WTC11 (cell line): ENCODE measurements around the gene PGAP6. TPM values are rescaled to one million over a fixed set of nuclear protein-coding genes. Genes with fewer than 3 reads are reported as not detected.
"Not testable (repeated sequence)": the region's sequence is repeated elsewhere in the genome, so short reads cannot be mapped to it uniquely, and the experiment has no call there.

Experiments
- ATAC-seq: fragments of 200-7000 bp; cut with Tn5 transposase; 2 replicates; pipeline ENCODE4 v1.10.0; 2021; ENCODE audit warnings: mild to moderate bottlenecking, moderate library complexity
- CTCF ChIA-PET: fragments of 300-600 bp; sonication (Branson Sonifier 250); formaldehyde crosslinking; loops from one replicate; lab custom pipeline; 2021; ENCODE audit warnings: antibody characterized with exemption; lab: Charles Lee
- POLR2A ChIA-PET: fragments of 350-600 bp; sonication (Branson Sonifier 250); formaldehyde crosslinking; loops from one replicate; lab custom pipeline; 2021; ENCODE audit warnings: antibody characterized with exemption; lab: Charles Lee
- DNase-seq: peaks from one replicate; pipeline ENCODE4 v3.0.0; 2021; ENCODE audit warnings: low spot score
- H3K27ac Mint-ChIP-seq: 2 replicates; pipeline ENCODE4 v1.8.0; 2021; ENCODE audit warnings: mixed read lengths
- H3K27me3 Mint-ChIP-seq: 2 replicates; pipeline ENCODE4 v1.8.0; 2021; ENCODE audit warnings: low read depth, mild to moderate bottlenecking, moderate library complexity, mixed read lengths
- H3K36me3 Mint-ChIP-seq: 2 replicates; pipeline ENCODE4 v1.8.0; 2021; ENCODE audit warnings: mixed read lengths
- H3K4me1 Mint-ChIP-seq: 2 replicates; pipeline ENCODE4 v1.8.0; 2022; ENCODE audit warnings: mixed read lengths
- H3K4me3 Mint-ChIP-seq: 2 replicates; pipeline ENCODE4 v1.8.0; 2021; ENCODE audit warnings: mild to moderate bottlenecking, moderate library complexity, mixed read lengths
- H3K9me3 Mint-ChIP-seq: 2 replicates; pipeline ENCODE4 v1.8.0; 2021; ENCODE audit warnings: mixed read lengths
- EMX1 ChIP-seq: fragments of 250-450 bp; sonication (Bioruptor Pico); IDR thresholded peaks from 2 replicates; pipeline ENCODE4 v1.8.0; 2021; ENCODE audit warnings: mild to moderate bottlenecking
- ESRRA ChIP-seq: sonication (generic); formaldehyde crosslinking; IDR thresholded peaks from 2 replicates; pipeline ENCODE4 v1.8.1; 2022; ENCODE audit warnings: mild to moderate bottlenecking, missing genetic modification reagents, borderline replicate concordance
- FOXP1 ChIP-seq: sonication (generic); formaldehyde crosslinking; IDR thresholded peaks from 2 replicates; pipeline ENCODE4 v1.8.0; 2022; ENCODE audit warnings: missing genetic modification reagents, mild to moderate bottlenecking, moderate library complexity, borderline replicate concordance
- HMGA2 ChIP-seq: fragments of 250-450 bp; sonication (Bioruptor Pico); IDR thresholded peaks from 2 replicates; pipeline ENCODE4 v1.4.0; 2021; ENCODE audit warnings: mild to moderate bottlenecking, moderate library complexity
- IRF2 ChIP-seq: sonication (generic); formaldehyde crosslinking; IDR thresholded peaks from 2 replicates; pipeline ENCODE4 v1.8.0; 2022; ENCODE audit warnings: low read depth, missing genetic modification reagents, borderline replicate concordance
- JAZF1 ChIP-seq: fragments of 250-450 bp; sonication (Bioruptor Pico); IDR thresholded peaks from 2 replicates; pipeline ENCODE4 v1.9.0; 2021; ENCODE audit warnings: moderate library complexity, mild to moderate bottlenecking, inconsistent platforms
- KAT7 ChIP-seq: sonication (generic); formaldehyde crosslinking; IDR thresholded peaks from 2 replicates; pipeline ENCODE4 v1.8.1; 2023; ENCODE audit warnings: missing genetic modification reagents, mild to moderate bottlenecking, borderline replicate concordance
- NFATC4 ChIP-seq: fragments of 250-450 bp; sonication (Bioruptor Pico); IDR thresholded peaks from 2 replicates; pipeline ENCODE4 v1.9.0; 2021; ENCODE audit warnings: mild to moderate bottlenecking
- PRRX2 ChIP-seq: fragments of 250-450 bp; sonication (Bioruptor Pico); IDR thresholded peaks from 2 replicates; pipeline ENCODE4 v1.8.0; 2021; ENCODE audit warnings: mild to moderate bottlenecking
- SMAD3 ChIP-seq: sonication (generic); formaldehyde crosslinking; IDR thresholded peaks from 2 replicates; pipeline ENCODE4 v1.8.0; 2022; ENCODE audit warnings: missing genetic modification reagents, mild to moderate bottlenecking, borderline replicate concordance
- SP1 ChIP-seq: sonication (generic); formaldehyde crosslinking; conservative IDR thresholded peaks from 2 replicates; pipeline ENCODE4 v1.8.1; 2022; ENCODE audit warnings: missing genetic modification reagents
- TEAD1 ChIP-seq: sonication (generic); formaldehyde crosslinking; IDR thresholded peaks from 2 replicates; pipeline ENCODE4 v1.8.0; 2022; ENCODE audit warnings: mild to moderate bottlenecking, missing genetic modification reagents
- TP53 ChIP-seq: sonication (generic); formaldehyde crosslinking; IDR thresholded peaks from 2 replicates; pipeline ENCODE4 v1.8.1; 2023; ENCODE audit warnings: mild to moderate bottlenecking, missing genetic modification reagents
- ZNF121 ChIP-seq: sonication (generic); formaldehyde crosslinking; IDR thresholded peaks from 2 replicates; pipeline ENCODE4 v1.8.0; 2023; ENCODE audit warnings: missing genetic modification reagents
- ZNF219 ChIP-seq: sonication (generic); formaldehyde crosslinking; IDR thresholded peaks from 2 replicates; pipeline ENCODE4 v1.8.0; 2023; ENCODE audit warnings: missing genetic modification reagents, mild to moderate bottlenecking, borderline replicate concordance
- ZNF263 ChIP-seq: sonication (generic); formaldehyde crosslinking; IDR thresholded peaks from 2 replicates; pipeline ENCODE4 v1.8.1; 2022; ENCODE audit warnings: low read depth, mild to moderate bottlenecking, moderate library complexity, missing genetic modification reagents
- ZNF317 ChIP-seq: sonication (generic); formaldehyde crosslinking; IDR thresholded peaks from 2 replicates; pipeline ENCODE4 v1.8.1; 2023; ENCODE audit warnings: low read depth, mild to moderate bottlenecking, moderate library complexity, missing genetic modification reagents, borderline replicate concordance
- total RNA-seq: library from RNA; stranded (reverse); gene quantifications from 3 replicates; pipeline ENCODE4 v1.2.3, GENCODE V29; 2021
- TF ChIP-seq, protein P1 (sequence below): sonication (generic); formaldehyde crosslinking; conservative IDR thresholded peaks from 2 replicates; pipeline ENCODE4 v1.8.1; 2023; ENCODE audit warnings: mild to moderate bottlenecking, low read depth, missing genetic modification reagents, moderate library complexity
- TF ChIP-seq, protein P2 (sequence below): sonication (generic); formaldehyde crosslinking; IDR thresholded peaks from 2 replicates; pipeline ENCODE4 v1.8.0; 2022; ENCODE audit warnings: mild to moderate bottlenecking, missing genetic modification reagents
- TF ChIP-seq, protein P3 (sequence below): sonication (generic); formaldehyde crosslinking; conservative IDR thresholded peaks from 2 replicates; pipeline ENCODE4 v1.8.1; 2022; ENCODE audit warnings: mild to moderate bottlenecking, missing genetic modification reagents
- TF ChIP-seq, protein P4 (sequence below): fragments of 250-450 bp; sonication (Bioruptor Pico); IDR thresholded peaks from 2 replicates; pipeline ENCODE4 v1.9.0; 2021; ENCODE audit warnings: mild to moderate bottlenecking
- TF ChIP-seq, protein P5 (sequence below): sonication (generic); formaldehyde crosslinking; IDR thresholded peaks from 2 replicates; pipeline ENCODE4 v1.8.1; 2023; ENCODE audit warnings: mild to moderate bottlenecking, moderate library complexity, missing genetic modification reagents
- TF ChIP-seq, protein P6 (sequence below): sonication (generic); formaldehyde crosslinking; IDR thresholded peaks from 2 replicates; pipeline ENCODE4 v1.8.1; 2022; ENCODE audit warnings: low read depth, missing genetic modification reagents, borderline replicate concordance

Gene PGAP6
- total RNA-seq, 1 experiment from 2014 or later, result 108 TPM

DNA sequence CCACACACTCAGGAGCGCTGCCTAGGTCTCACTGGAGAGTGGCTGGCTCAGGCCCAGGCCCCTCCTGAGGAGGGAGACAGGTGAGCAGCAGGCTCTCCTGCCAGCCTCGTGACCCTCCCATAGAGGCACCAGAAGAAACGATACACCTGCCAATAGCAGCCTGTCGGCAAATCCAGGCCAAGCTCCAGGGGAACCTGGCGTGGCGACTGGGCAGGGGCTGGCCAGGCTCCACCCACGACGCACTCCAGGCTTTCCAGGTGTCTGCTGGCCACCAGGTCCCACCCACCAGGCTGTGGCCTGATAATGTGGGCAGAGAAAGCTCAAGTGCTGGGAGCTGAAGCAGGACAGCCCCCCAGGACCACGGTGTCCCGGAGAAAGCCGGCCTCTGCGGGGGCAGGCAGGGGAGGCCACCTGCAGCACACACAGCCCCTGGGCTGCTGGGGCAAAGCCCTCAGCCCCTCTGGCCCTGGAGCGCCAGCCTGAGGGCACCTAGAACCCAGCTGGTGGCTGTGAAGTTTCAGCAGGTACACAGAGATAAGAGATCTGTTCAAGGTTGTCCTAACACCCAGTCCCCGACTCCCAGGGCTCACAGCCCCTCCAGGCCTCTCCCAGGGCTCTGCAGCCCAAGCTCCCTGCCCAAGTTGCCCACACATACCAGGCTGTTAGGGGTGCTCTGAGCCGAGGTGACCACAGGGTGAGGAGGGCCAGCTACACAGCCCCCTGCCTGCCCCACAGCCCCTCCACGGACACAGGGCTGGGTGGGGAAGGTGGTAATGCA is 2.4 kb downstream of the PGAP6 start (continued):
- no peak for TF ChIP-seq ZNF219 (CRISPR knock-in tag)
- no peak for TF ChIP-seq IRF2 (CRISPR knock-in tag)
- TF ChIP-seq ESRRA (CRISPR knock-in tag), result no peak
- TF ChIP-seq, protein P1, sequence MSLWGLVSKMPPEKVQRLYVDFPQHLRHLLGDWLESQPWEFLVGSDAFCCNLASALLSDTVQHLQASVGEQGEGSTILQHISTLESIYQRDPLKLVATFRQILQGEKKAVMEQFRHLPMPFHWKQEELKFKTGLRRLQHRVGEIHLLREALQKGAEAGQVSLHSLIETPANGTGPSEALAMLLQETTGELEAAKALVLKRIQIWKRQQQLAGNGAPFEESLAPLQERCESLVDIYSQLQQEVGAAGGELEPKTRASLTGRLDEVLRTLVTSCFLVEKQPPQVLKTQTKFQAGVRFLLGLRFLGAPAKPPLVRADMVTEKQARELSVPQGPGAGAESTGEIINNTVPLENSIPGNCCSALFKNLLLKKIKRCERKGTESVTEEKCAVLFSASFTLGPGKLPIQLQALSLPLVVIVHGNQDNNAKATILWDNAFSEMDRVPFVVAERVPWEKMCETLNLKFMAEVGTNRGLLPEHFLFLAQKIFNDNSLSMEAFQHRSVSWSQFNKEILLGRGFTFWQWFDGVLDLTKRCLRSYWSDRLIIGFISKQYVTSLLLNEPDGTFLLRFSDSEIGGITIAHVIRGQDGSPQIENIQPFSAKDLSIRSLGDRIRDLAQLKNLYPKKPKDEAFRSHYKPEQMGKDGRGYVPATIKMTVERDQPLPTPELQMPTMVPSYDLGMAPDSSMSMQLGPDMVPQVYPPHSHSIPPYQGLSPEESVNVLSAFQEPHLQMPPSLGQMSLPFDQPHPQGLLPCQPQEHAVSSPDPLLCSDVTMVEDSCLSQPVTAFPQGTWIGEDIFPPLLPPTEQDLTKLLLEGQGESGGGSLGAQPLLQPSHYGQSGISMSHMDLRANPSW, result no peak
- TF ChIP-seq HMGA2, result no peak
- no peak for TF ChIP-seq JAZF1 (CRISPR knock-in tag)
- TF ChIP-seq, protein P2, sequence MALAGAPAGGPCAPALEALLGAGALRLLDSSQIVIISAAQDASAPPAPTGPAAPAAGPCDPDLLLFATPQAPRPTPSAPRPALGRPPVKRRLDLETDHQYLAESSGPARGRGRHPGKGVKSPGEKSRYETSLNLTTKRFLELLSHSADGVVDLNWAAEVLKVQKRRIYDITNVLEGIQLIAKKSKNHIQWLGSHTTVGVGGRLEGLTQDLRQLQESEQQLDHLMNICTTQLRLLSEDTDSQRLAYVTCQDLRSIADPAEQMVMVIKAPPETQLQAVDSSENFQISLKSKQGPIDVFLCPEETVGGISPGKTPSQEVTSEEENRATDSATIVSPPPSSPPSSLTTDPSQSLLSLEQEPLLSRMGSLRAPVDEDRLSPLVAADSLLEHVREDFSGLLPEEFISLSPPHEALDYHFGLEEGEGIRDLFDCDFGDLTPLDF (CRISPR knock-in tag), result no peak
- TF ChIP-seq EMX1 (CRISPR knock-in tag), result no peak
- TF ChIP-seq, protein P3, sequence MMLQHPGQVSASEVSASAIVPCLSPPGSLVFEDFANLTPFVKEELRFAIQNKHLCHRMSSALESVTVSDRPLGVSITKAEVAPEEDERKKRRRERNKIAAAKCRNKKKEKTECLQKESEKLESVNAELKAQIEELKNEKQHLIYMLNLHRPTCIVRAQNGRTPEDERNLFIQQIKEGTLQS (CRISPR knock-in tag), result no peak
- TF ChIP-seq KAT7, result no peak
- TF ChIP-seq, protein P4, sequence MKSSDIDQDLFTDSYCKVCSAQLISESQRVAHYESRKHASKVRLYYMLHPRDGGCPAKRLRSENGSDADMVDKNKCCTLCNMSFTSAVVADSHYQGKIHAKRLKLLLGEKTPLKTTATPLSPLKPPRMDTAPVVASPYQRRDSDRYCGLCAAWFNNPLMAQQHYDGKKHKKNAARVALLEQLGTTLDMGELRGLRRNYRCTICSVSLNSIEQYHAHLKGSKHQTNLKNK (CRISPR knock-in tag), result no peak
- no peak for TF ChIP-seq ZNF317
- no peak for TF ChIP-seq PRRX2 (CRISPR knock-in tag)
- TF ChIP-seq, protein P5, sequence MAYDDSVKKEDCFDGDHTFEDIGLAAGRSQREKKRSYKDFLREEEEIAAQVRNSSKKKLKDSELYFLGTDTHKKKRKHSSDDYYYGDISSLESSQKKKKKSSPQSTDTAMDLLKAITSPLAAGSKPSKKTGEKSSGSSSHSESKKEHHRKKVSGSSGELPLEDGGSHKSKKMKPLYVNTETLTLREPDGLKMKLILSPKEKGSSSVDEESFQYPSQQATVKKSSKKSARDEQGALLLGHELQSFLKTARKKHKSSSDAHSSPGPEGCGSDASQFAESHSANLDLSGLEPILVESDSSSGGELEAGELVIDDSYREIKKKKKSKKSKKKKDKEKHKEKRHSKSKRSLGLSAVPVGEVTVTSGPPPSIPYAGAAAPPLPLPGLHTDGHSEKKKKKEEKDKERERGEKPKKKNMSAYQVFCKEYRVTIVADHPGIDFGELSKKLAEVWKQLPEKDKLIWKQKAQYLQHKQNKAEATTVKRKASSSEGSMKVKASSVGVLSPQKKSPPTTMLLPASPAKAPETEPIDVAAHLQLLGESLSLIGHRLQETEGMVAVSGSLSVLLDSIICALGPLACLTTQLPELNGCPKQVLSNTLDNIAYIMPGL, result no peak
- TF ChIP-seq, protein P6, sequence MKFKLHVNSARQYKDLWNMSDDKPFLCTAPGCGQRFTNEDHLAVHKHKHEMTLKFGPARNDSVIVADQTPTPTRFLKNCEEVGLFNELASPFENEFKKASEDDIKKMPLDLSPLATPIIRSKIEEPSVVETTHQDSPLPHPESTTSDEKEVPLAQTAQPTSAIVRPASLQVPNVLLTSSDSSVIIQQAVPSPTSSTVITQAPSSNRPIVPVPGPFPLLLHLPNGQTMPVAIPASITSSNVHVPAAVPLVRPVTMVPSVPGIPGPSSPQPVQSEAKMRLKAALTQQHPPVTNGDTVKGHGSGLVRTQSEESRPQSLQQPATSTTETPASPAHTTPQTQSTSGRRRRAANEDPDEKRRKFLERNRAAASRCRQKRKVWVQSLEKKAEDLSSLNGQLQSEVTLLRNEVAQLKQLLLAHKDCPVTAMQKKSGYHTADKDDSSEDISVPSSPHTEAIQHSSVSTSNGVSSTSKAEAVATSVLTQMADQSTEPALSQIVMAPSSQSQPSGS (CRISPR knock-in tag), result no peak
- TF ChIP-seq NFATC4 (CRISPR knock-in tag), result no peak
- peak; percentile 67; the same call in 1 of the 2 replicates for TF ChIP-seq SP1 (CRISPR knock-in tag)
- no peak for TF ChIP-seq ZNF121 (CRISPR knock-in tag)
- no peak for TF ChIP-seq TP53 (CRISPR knock-in tag)
- TF ChIP-seq, all 79 proteins: peak for 8

DNA sequence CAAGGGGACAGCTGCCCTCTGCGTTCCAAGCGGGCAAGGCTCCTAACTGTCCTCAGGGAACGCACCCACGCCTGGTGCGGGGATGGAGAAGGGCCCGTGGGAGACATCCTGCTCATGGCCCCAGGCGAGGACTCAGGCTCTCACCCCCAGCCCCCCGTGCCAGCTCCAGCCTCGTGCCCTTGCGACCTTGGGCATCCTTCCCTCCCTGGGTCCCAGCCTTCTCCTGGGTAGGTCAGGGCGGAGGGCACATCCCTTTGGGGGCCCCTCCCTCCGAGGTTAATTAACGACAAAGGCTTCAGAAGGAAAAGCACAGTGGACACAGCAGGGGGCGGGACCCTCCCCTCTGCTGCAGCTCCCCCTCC is 3.0 kb downstream of the PGAP6 start:
- H3K4me1 Mint-ChIP-seq, result peaks cover 22% of the 10 kb centered on the region
- peaks cover 4% of the 10 kb centered on the region for H3K36me3 Mint-ChIP-seq
- no peaks in the 10 kb centered on the region for H3K9me3 Mint-ChIP-seq
- CTCF ChIA-PET, result interaction anchor here (0.6 to 2.6 kb wide), 9 partner anchors 15 to 313 kb away, joined by 3 to 15 read pairs (median 4); partner anchors contain the start of gene AXIN1
- H3K27me3 Mint-ChIP-seq, result no peaks in the 10 kb centered on the region
- TF ChIP-seq TEAD1 (CRISPR knock-in tag) (no peak), ZNF263 (CRISPR knock-in tag) (no peak), FOXP1 (CRISPR knock-in tag) (peak; percentile 69; the same call in 1 of the 2 replicates), SMAD3 (CRISPR knock-in tag) (no peak), HMGA2 (no peak)
- H3K27ac Mint-ChIP-seq, result no peak overlapping the region
- POLR2A ChIA-PET, result interaction anchor here (0.6 to 0.9 kb wide), 2 partner anchors 8 to 23 kb away, joined by 3 read pairs; partner anchors contain the start of genes DECR2 and MRPL28
- DNase-seq (no peak), ATAC-seq (no peak)
- H3K4me3 Mint-ChIP-seq, result peak overlapping the region; percentile 79

DNA sequence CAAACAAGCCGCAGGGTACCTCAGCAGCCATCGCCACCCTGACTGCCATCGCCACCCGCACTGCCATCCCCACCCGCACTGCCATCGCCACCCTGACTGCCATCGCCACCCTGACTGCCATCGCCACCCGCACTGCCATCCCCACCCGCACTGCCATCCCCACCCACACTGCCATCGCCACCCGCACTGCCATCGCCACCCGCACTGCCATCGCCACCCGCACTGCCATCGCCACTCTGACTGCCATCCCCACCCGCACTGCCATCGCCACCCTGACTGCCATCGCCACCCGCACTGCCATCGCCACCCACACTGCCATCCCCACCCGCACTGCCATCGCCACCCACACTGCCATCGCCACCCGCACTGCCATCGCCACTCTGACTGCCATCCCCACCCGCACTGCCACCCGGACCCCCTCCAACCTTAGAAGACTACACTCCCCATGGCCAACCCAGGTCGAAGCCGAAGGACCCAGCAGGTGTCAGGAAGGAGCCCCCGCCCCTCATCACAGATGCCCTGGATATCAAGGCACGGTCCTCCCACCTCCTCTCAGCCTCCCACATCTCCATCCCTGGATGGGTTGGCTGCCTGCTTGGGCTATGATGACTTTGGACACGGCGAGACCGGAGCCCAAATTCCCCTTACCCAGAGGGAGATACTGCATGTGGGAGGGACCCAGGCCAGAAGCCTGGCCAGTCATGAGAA is 3.5 kb downstream of the PGAP6 start:
- not testable (repeated sequence) for H3K9me3 Mint-ChIP-seq, H3K36me3 Mint-ChIP-seq, H3K27ac Mint-ChIP-seq, H3K4me3 Mint-ChIP-seq, H3K27me3 Mint-ChIP-seq, ATAC-seq, DNase-seq
- POLR2A ChIA-PET, result interaction anchor here (0.6 to 0.9 kb wide), 2 partner anchors 8 to 23 kb away, joined by 3 read pairs; partner anchors contain the start of genes DECR2 and MRPL28
- CTCF ChIA-PET, result interaction anchor here (1.3 to 2.6 kb wide), 3 partner anchors 16 to 117 kb away, joined by 3 to 15 read pairs (median 13); no protein-coding TSS in a partner anchor
- H3K4me1 Mint-ChIP-seq, result peaks cover 16% of the 10 kb centered on the region
